Neural crest cell (in vitro differentiated cells): Measurements from ENCODE around the gene BUD13. TPM values are rescaled to one million over a fixed set of nuclear protein-coding genes. Genes with fewer than 3 reads are reported as not detected.
"Not testable (repeated sequence)": the region's sequence is repeated elsewhere in the genome, so short reads cannot be mapped to it uniquely, and the experiment has no call there.

Source experiments
- DNase-seq: peaks from one replicate; pipeline ENCODE4 v3.0.0; 2021; ENCODE audit warnings: low read depth, mixed read lengths, low spot score
- H3K27ac Mint-ChIP-seq: one replicate; pipeline ENCODE4 v1.8.0; 2021; ENCODE audit warnings: mild to moderate bottlenecking, mixed read lengths; ENCODE audit not compliant: unreplicated experiment
- H3K27me3 Mint-ChIP-seq: 2 replicates; pipeline ENCODE4 v1.8.0; 2021; ENCODE audit warnings: low read depth, mild to moderate bottlenecking, mixed read lengths
- H3K36me3 Mint-ChIP-seq: 2 replicates; pipeline ENCODE4 v1.8.0; 2021; ENCODE audit warnings: low read depth, mild to moderate bottlenecking, mixed read lengths
- H3K4me1 Mint-ChIP-seq: 2 replicates; pipeline ENCODE4 v1.8.0; 2021; ENCODE audit warnings: mixed read lengths
- H3K4me3 Mint-ChIP-seq: one replicate; pipeline ENCODE4 v1.8.0; 2021; ENCODE audit warnings: mild to moderate bottlenecking, mixed read lengths
- H3K9me3 Mint-ChIP-seq: 2 replicates; pipeline ENCODE4 v1.8.0; 2021; ENCODE audit warnings: mixed read lengths
- CTCF ChIP-seq: fragments of 200-600 bp; sonication (generic); conservative IDR thresholded peaks from 2 replicates; pipeline ENCODE4 v1.5.0; 2021; ENCODE audit warnings: antibody characterized with exemption, mild to moderate bottlenecking
- total RNA-seq: library from RNA; stranded (reverse); gene quantifications from 2 replicates; pipeline ENCODE4 v1.2.1, GENCODE V29; 2021

BUD13 gene
- total RNA-seq, 1 donor from 2014 or later, result 39.0 TPM

- H3K27ac Mint-ChIP-seq, result no peak overlapping the region
- DNase-seq, result no peak
- no peak for TF ChIP-seq CTCF
- no peaks in the 10 kb centered on the region for H3K4me1 Mint-ChIP-seq
- H3K9me3 Mint-ChIP-seq, result peaks cover 3% of the 10 kb centered on the region
- H3K27me3 Mint-ChIP-seq, result peaks cover 2% of the 10 kb centered on the region
- H3K36me3 Mint-ChIP-seq, result no peaks in the 10 kb centered on the region
- H3K4me3 Mint-ChIP-seq, result no peak overlapping the region
Measured at GRCh38 chr11:116807601-116808261, 34.9 kb upstream of the BUD13 start.

GRCh38 chr11:116804001-116804400 is 31.2 kb upstream of the BUD13 start:
- peaks cover 1% of the 10 kb centered on the region for H3K9me3 Mint-ChIP-seq
- H3K27me3 Mint-ChIP-seq, result peaks cover 4% of the 10 kb centered on the region
- peak overlapping the region; percentile 54 for H3K27ac Mint-ChIP-seq
- no peaks in the 10 kb centered on the region for H3K4me1 Mint-ChIP-seq
- no peak for DNase-seq
- H3K36me3 Mint-ChIP-seq, result no peaks in the 10 kb centered on the region
- no peak for TF ChIP-seq CTCF
- no peak overlapping the region for H3K4me3 Mint-ChIP-seq

- not testable (repeated sequence) for H3K9me3 Mint-ChIP-seq, H3K4me3 Mint-ChIP-seq, H3K27ac Mint-ChIP-seq, H3K27me3 Mint-ChIP-seq, H3K4me1 Mint-ChIP-seq, H3K36me3 Mint-ChIP-seq, DNase-seq
Measured at GRCh38 chr11:116801662-116802061, 28.9 kb upstream of the BUD13 start.

GRCh38 chr11:116800610-116801009 is 27.8 kb upstream of the BUD13 start:
- Mint-ChIP-seq H3K36me3 (no peaks in the 10 kb centered on the region), H3K4me1 (no peaks in the 10 kb centered on the region), H3K4me3 (no peak overlapping the region), H3K27ac (no peak overlapping the region), H3K27me3 (peaks cover 4% of the 10 kb centered on the region), H3K9me3 (no peaks in the 10 kb centered on the region)
- no peak for DNase-seq
- no peak for TF ChIP-seq CTCF

- Mint-ChIP-seq H3K27ac (no peak overlapping the region), H3K27me3 (peaks cover 4% of the 10 kb centered on the region), H3K4me1 (no peaks in the 10 kb centered on the region), H3K4me3 (no peak overlapping the region), H3K9me3 (no peaks in the 10 kb centered on the region), H3K36me3 (no peaks in the 10 kb centered on the region)
- DNase-seq, result no peak
- TF ChIP-seq CTCF, result no peak
Measured at GRCh38 chr11:116798368-116798767, 25.6 kb upstream of the BUD13 start.

- H3K9me3 Mint-ChIP-seq, result no peaks in the 10 kb centered on the region
- H3K27ac Mint-ChIP-seq, result no peak overlapping the region
- DNase-seq, result no peak
- H3K27me3 Mint-ChIP-seq, result peaks cover 3% of the 10 kb centered on the region
- no peaks in the 10 kb centered on the region for H3K36me3 Mint-ChIP-seq
- TF ChIP-seq CTCF, result no peak
- peaks cover 4% of the 10 kb centered on the region for H3K4me1 Mint-ChIP-seq
- H3K4me3 Mint-ChIP-seq, result no peak overlapping the region
Measured at GRCh38 chr11:116797816-116798215, 25.0 kb upstream of the BUD13 start.
